Measurements from ENCODE around the gene SORCS2. TPM values are rescaled to one million over a fixed set of nuclear protein-coding genes. Genes with fewer than 3 reads are reported as not detected.

SORCS2 gene
- total RNA-seq, 1 experiment from 2014 or later = not detected

GRCh38 chr4:7642741-7643458 is 450.6 kb downstream of the SORCS2 start:
- H3K27ac Mint-ChIP-seq (ENCODE audit: unreplicated experiment) = no peak overlapping the region
- no peaks in the 10 kb centered on the region for H3K36me3 Mint-ChIP-seq (ENCODE audit: insufficient read depth, unreplicated experiment)
- DNase-seq = no peak
- CTCF ChIA-PET = no interaction called here
- no TSS peak for BruUV-seq (replicated peaks)
- intact Hi-C loops (cut with micrococcal nuclease; ENCODE audit: unreplicated experiment) = no loop called here
- no peak overlapping the region for H3K4me3 Mint-ChIP-seq (ENCODE audit: low read depth, unreplicated experiment)
- H3K4me1 Mint-ChIP-seq (ENCODE audit: low read depth, unreplicated experiment) = peaks cover 3% of the 10 kb centered on the region
- TF ChIP-seq, protein P1, sequence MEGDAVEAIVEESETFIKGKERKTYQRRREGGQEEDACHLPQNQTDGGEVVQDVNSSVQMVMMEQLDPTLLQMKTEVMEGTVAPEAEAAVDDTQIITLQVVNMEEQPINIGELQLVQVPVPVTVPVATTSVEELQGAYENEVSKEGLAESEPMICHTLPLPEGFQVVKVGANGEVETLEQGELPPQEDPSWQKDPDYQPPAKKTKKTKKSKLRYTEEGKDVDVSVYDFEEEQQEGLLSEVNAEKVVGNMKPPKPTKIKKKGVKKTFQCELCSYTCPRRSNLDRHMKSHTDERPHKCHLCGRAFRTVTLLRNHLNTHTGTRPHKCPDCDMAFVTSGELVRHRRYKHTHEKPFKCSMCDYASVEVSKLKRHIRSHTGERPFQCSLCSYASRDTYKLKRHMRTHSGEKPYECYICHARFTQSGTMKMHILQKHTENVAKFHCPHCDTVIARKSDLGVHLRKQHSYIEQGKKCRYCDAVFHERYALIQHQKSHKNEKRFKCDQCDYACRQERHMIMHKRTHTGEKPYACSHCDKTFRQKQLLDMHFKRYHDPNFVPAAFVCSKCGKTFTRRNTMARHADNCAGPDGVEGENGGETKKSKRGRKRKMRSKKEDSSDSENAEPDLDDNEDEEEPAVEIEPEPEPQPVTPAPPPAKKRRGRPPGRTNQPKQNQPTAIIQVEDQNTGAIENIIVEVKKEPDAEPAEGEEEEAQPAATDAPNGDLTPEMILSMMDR (IDR thresholded peaks at IDR 0.05; ENCODE audit: unreplicated experiment) = no peak
- no peaks in the 10 kb centered on the region for H3K9me3 Mint-ChIP-seq (ENCODE audit: low read depth, unreplicated experiment)
- peaks cover 22% of the 10 kb centered on the region for H3K27me3 Mint-ChIP-seq (ENCODE audit: unreplicated experiment)

DNA sequence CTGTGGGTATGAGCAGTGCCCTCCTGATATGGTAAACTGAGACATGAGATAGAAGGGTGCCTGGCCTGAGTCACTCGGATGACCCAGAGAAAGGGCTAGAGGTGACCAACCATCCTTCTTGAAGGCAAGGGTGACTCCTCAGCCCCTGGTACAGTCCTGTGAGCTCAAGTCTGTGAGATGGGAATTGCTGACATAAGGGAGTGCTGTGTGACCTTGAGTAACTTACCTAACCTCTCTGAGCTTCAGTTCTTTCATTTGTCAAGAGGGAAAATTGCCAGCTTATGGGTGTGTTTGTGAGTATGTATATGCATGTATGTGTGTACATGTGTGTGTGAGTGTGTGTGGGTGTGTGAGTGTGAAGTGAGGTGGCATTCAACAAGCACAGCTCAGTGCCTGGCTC is 452.8 kb downstream of the SORCS2 start:
- BruUV-seq (replicated peaks) = no TSS peak
- H3K9me3 Mint-ChIP-seq (ENCODE audit: low read depth, unreplicated experiment) = no peaks in the 10 kb centered on the region
- peaks cover 11% of the 10 kb centered on the region for H3K4me1 Mint-ChIP-seq (ENCODE audit: low read depth, unreplicated experiment)
- intact Hi-C loops (cut with micrococcal nuclease; ENCODE audit: unreplicated experiment) = no loop called here
- DNase-seq = no peak
- no peaks in the 10 kb centered on the region for H3K36me3 Mint-ChIP-seq (ENCODE audit: insufficient read depth, unreplicated experiment)
- CTCF ChIA-PET = no interaction called here
- H3K27ac Mint-ChIP-seq (ENCODE audit: unreplicated experiment) = no peak overlapping the region
- no peak overlapping the region for H3K4me3 Mint-ChIP-seq (ENCODE audit: low read depth, unreplicated experiment)
- peaks cover 22% of the 10 kb centered on the region for H3K27me3 Mint-ChIP-seq (ENCODE audit: unreplicated experiment)
- TF ChIP-seq, protein P1 (IDR thresholded peaks at IDR 0.05; ENCODE audit: unreplicated experiment) = no peak

- no TSS peak for BruUV-seq (replicated peaks)
- TF ChIP-seq, protein P1 (IDR thresholded peaks at IDR 0.05; ENCODE audit: unreplicated experiment) = no peak
- CTCF ChIA-PET = no interaction called here
- Mint-ChIP-seq H3K27me3 (ENCODE audit: unreplicated experiment) (peaks cover 24% of the 10 kb centered on the region), H3K36me3 (ENCODE audit: insufficient read depth, unreplicated experiment) (no peaks in the 10 kb centered on the region), H3K4me3 (ENCODE audit: low read depth, unreplicated experiment) (no peak overlapping the region), H3K27ac (ENCODE audit: unreplicated experiment) (no peak overlapping the region), H3K9me3 (ENCODE audit: low read depth, unreplicated experiment) (no peaks in the 10 kb centered on the region), H3K4me1 (ENCODE audit: low read depth, unreplicated experiment) (peaks cover 11% of the 10 kb centered on the region)
- DNase-seq = no peak
- intact Hi-C loops (cut with micrococcal nuclease; ENCODE audit: unreplicated experiment) = no loop called here
Observed at GRCh38 chr4:7645956-7646355, 453.6 kb downstream of the SORCS2 start.

DNA sequence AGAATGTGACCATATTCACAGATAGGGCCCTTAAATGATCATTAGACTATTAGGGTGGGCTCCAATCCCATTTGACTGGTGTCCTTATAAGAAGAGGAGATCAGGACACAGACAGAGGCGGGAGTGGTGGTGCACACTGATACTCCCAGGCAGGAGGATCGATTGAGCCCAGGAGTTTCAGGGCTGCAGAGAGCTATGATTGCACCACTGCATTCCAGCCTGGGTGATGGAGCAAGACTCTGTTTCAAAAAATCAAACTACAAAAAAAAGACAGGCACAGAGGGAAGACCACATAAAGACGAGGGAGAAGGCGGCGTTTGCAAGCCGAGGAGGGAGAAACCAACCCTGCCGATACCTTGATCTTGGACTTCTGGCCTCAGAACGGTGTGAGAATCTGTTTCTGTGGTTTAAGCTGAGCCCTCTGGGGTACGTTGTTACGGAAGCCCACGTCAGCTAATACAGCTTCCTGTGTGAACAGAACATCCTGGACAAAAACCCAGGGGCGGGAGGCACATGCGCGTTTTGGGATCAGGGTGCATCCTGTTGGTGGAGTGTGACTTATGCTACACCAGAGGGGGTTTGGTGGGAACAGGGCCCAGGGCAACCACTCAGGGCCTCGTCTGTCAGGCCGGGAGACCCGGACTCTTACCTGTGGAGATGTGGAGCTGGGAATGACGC is 454.2 kb downstream of the SORCS2 start:
- Mint-ChIP-seq H3K36me3 (ENCODE audit: insufficient read depth, unreplicated experiment) (no peaks in the 10 kb centered on the region), H3K27me3 (ENCODE audit: unreplicated experiment) (peaks cover 24% of the 10 kb centered on the region), H3K4me3 (ENCODE audit: low read depth, unreplicated experiment) (no peak overlapping the region), H3K9me3 (ENCODE audit: low read depth, unreplicated experiment) (no peaks in the 10 kb centered on the region), H3K27ac (ENCODE audit: unreplicated experiment) (no peak overlapping the region), H3K4me1 (ENCODE audit: low read depth, unreplicated experiment) (peaks cover 11% of the 10 kb centered on the region)
- CTCF ChIA-PET = no interaction called here
- TF ChIP-seq, protein P1 (IDR thresholded peaks at IDR 0.05; ENCODE audit: unreplicated experiment) = no peak
- BruUV-seq (replicated peaks) = no TSS peak
- DNase-seq = no peak
- intact Hi-C loops (cut with micrococcal nuclease; ENCODE audit: unreplicated experiment) = no loop called here
